IMR-90 (cell line): ENCODE data around the gene ABCB10. TPM values are rescaled to one million over a fixed set of nuclear protein-coding genes. Genes with fewer than 3 reads are reported as not detected.

Source experiments
- ATAC-seq: fragments of 200-7000 bp; cut with Tn5 transposase; 2 replicates; pipeline ENCODE4 v1.9.1; 2020; ENCODE audit warnings: low read depth, mild to moderate bottlenecking, moderate library complexity
- BruUV-seq: library from RNA; stranded (reverse); fragments of 400-500 nt; replicated peaks from 2 replicates; lab custom pipeline; 2021; lab: Mats Ljungman, UMichigan
- CTCF ChIA-PET: fragments of 300-600 bp; formaldehyde crosslinking; extraction: SDS; loops from one replicate; lab custom pipeline; 2021; ENCODE audit warnings: antibody characterized with exemption; lab: Yijun Ruan, JAX
- POLR2A ChIA-PET: fragments of 300-600 bp; sonication (Branson Sonifier 250); formaldehyde crosslinking; loops from one replicate; lab custom pipeline; 2022; ENCODE audit warnings: antibody characterized with exemption; ENCODE audit not compliant: unreplicated experiment; lab: Charles Lee
- DNase-seq: peaks from one replicate; pipeline ENCODE4 v3.0.0; 2013
- H2AFZ ChIP-seq: replicated peaks from 2 replicates; pipeline ENCODE3; 2013; ENCODE audit warnings: low read length, mild to moderate bottlenecking; ENCODE audit not compliant: poor library complexity
- H2AK5ac ChIP-seq: 2 replicates; pipeline ENCODE4 v1.6.1; 2013; ENCODE audit warnings: low read depth, low read length, inconsistent platforms
- H2AK9ac ChIP-seq: replicated peaks from 2 replicates; pipeline ENCODE3; 2013; ENCODE audit warnings: mild to moderate bottlenecking, low read depth, low read length, moderate library complexity; ENCODE audit not compliant: poor library complexity
- H2BK120ac ChIP-seq: 2 replicates; pipeline ENCODE4 v1.6.1; 2013; ENCODE audit warnings: low read depth, low read length, inconsistent platforms
- H2BK15ac ChIP-seq: 3 replicates; pipeline ENCODE4 v1.6.1; 2013; ENCODE audit warnings: low read depth, low read length, inconsistent platforms
- H2BK20ac ChIP-seq: 2 replicates; pipeline ENCODE4 v1.6.1; 2013; ENCODE audit warnings: low read depth, mild to moderate bottlenecking, inconsistent platforms, low read length, moderate library complexity
- H2BK5ac ChIP-seq: 2 replicates; pipeline ENCODE4 v1.6.1; 2013; ENCODE audit warnings: mild to moderate bottlenecking, low read depth, low read length, inconsistent platforms; ENCODE audit not compliant: poor library complexity, severe bottlenecking
- H3K14ac ChIP-seq: replicated peaks from 2 replicates; pipeline ENCODE4 v1.6.1; 2013; ENCODE audit warnings: low read depth, low read length, inconsistent platforms
- H3K18ac ChIP-seq: 2 replicates; pipeline ENCODE4 v1.6.1; 2013; ENCODE audit warnings: low read depth, low read length, control low read depth
- H3K23ac ChIP-seq: 2 replicates; pipeline ENCODE4 v1.6.1; 2013; ENCODE audit warnings: low read depth, low read length, inconsistent platforms
- H3K27ac ChIP-seq: 2 replicates; pipeline ENCODE4 v1.5.1; 2013; ENCODE audit warnings: mild to moderate bottlenecking, control low read depth, low read length; ENCODE audit not compliant: insufficient read depth
- H3K27me3 ChIP-seq: 2 replicates; pipeline ENCODE4 v1.6.1; 2013; ENCODE audit warnings: low read length; ENCODE audit not compliant: control insufficient read depth, insufficient read depth
- H3K36me3 ChIP-seq: 2 replicates; pipeline ENCODE4 v1.6.1; 2013; ENCODE audit warnings: low read length, mixed read lengths; ENCODE audit not compliant: control insufficient read depth, insufficient read depth
- H3K4ac ChIP-seq: 2 replicates; pipeline ENCODE4 v1.6.1; 2013; ENCODE audit warnings: low read depth, low read length, inconsistent platforms
- H3K4me1 ChIP-seq: 2 replicates; pipeline ENCODE4 v1.6.1; 2013; ENCODE audit warnings: low read length, mixed read lengths; ENCODE audit not compliant: control insufficient read depth, insufficient read depth
- H3K4me2 ChIP-seq: 2 replicates; pipeline ENCODE4 v1.6.1; 2013; ENCODE audit warnings: low read depth, mild to moderate bottlenecking, control low read depth, low read length, moderate library complexity
- H3K4me3 ChIP-seq: 2 replicates; pipeline ENCODE4 v1.5.1; 2013; ENCODE audit warnings: low read depth, mild to moderate bottlenecking, control low read depth, low read length, moderate library complexity; ENCODE audit not compliant: insufficient read depth
- H3K56ac ChIP-seq: 2 replicates; pipeline ENCODE4 v1.6.1; 2013; ENCODE audit warnings: low read length, inconsistent platforms; ENCODE audit not compliant: insufficient read depth; ENCODE audit errors: extremely low read depth
- H3K79me1 ChIP-seq, 2 experiments: 2 replicates each; pipeline ENCODE4 v1.6.1; 2013; ENCODE audit warnings: low read length in 2 of 2, inconsistent platforms in 1 of 2, low read depth in 1 of 2
- H3K9ac ChIP-seq: 2 replicates; pipeline ENCODE4 v1.6.1; 2013; ENCODE audit warnings: low read depth, low read length, control low read depth
- H3K9me1 ChIP-seq: 2 replicates; pipeline ENCODE4 v1.6.1; 2013; ENCODE audit warnings: low read length, inconsistent platforms; ENCODE audit not compliant: insufficient read depth
- H3K9me3 ChIP-seq: 2 replicates; pipeline ENCODE4 v1.6.1; 2013; ENCODE audit warnings: low read length; ENCODE audit not compliant: control insufficient read depth, insufficient read depth
- H4K20me1 ChIP-seq: 2 replicates; pipeline ENCODE4 v1.6.1; 2013; ENCODE audit warnings: low read length, inconsistent platforms; ENCODE audit not compliant: insufficient read depth
- H4K5ac ChIP-seq: 2 replicates; pipeline ENCODE4 v1.6.1; 2013; ENCODE audit warnings: mild to moderate bottlenecking, low read depth, low read length, control low read depth
- H4K8ac ChIP-seq, 2 experiments: 2 replicates each; pipeline ENCODE4 v1.6.1; 2013; ENCODE audit warnings: low read depth in 2 of 2, low read length in 2 of 2, control low read depth in 1 of 2, inconsistent platforms in 1 of 2
- H4K91ac ChIP-seq: 2 replicates; pipeline ENCODE4 v1.6.1; 2013; ENCODE audit warnings: low read depth, low read length, inconsistent platforms; ENCODE audit not compliant: insufficient read depth
- BHLHE40 ChIP-seq: fragments of 150-350 bp; IDR thresholded peaks from 2 replicates; pipeline ENCODE4 v1.6.1; 2016; ENCODE audit warnings: mild to moderate bottlenecking, low read depth, low read length
- CEBPB ChIP-seq: IDR thresholded peaks from 2 replicates; pipeline ENCODE4 v1.6.1; 2012; ENCODE audit warnings: low read depth, low read length, improper control_type of control experiment
- CHD1 ChIP-seq: IDR thresholded peaks from 2 replicates; pipeline ENCODE4 v1.6.1; 2012; ENCODE audit warnings: low read depth, low read length, improper control_type of control experiment
- CTCF ChIP-seq: conservative IDR thresholded peaks from 2 replicates; pipeline ENCODE4 v1.5.1; 2012; ENCODE audit warnings: mild to moderate bottlenecking, low read depth, low read length, improper control_type of control experiment
- ELK1 ChIP-seq: fragments of 150-350 bp; IDR thresholded peaks from 2 replicates; pipeline ENCODE4 v1.6.1; 2016; ENCODE audit warnings: low read depth, mild to moderate bottlenecking, low read length, moderate library complexity, borderline replicate concordance
- FOS ChIP-seq: fragments of 150-350 bp; IDR thresholded peaks from 2 replicates; pipeline ENCODE4 v1.6.1; 2016; ENCODE audit warnings: low read depth, low read length
- MAFK ChIP-seq: IDR thresholded peaks from 2 replicates; pipeline ENCODE4 v1.6.1; 2012; ENCODE audit warnings: low read depth, low read length, improper control_type of control experiment
- MAZ ChIP-seq: IDR thresholded peaks from 2 replicates; pipeline ENCODE4 v1.6.1; 2012; ENCODE audit warnings: low read depth, mild to moderate bottlenecking, low read length, improper control_type of control experiment, moderate library complexity, borderline replicate concordance
- MXI1 ChIP-seq: IDR thresholded peaks from 2 replicates; pipeline ENCODE4 v1.6.1; 2012; ENCODE audit warnings: low read depth, mild to moderate bottlenecking, low read length, moderate library complexity, borderline replicate concordance
- NFE2L2 ChIP-seq: fragments of 150-350 bp; IDR thresholded peaks from 2 replicates; pipeline ENCODE4 v1.6.1; 2016; ENCODE audit warnings: low read depth, mild to moderate bottlenecking, low read length
- POLR2A ChIP-seq: IDR thresholded peaks from 2 replicates; pipeline ENCODE4 v1.6.1; 2012; ENCODE audit warnings: mild to moderate bottlenecking, low read depth, low read length
- RAD21 ChIP-seq: IDR thresholded peaks from 2 replicates; pipeline ENCODE4 v1.6.1; 2012; ENCODE audit warnings: low read length, improper control_type of control experiment
- RCOR1 ChIP-seq: IDR thresholded peaks from 2 replicates; pipeline ENCODE4 v1.6.1; 2012; ENCODE audit warnings: mild to moderate bottlenecking, low read length, improper control_type of control experiment; ENCODE audit not compliant: insufficient replicate concordance
- RFX5 ChIP-seq: IDR thresholded peaks from 2 replicates; pipeline ENCODE4 v1.8.0; 2012; ENCODE audit warnings: low read depth, mild to moderate bottlenecking, low read length, moderate library complexity
- SMC3 ChIP-seq: fragments of 150-350 bp; IDR thresholded peaks from 2 replicates; pipeline ENCODE4 v1.6.1; 2016; ENCODE audit warnings: low read depth, mild to moderate bottlenecking, antibody characterized with exemption, low read length, moderate library complexity
- USF2 ChIP-seq: fragments of 150-350 bp; IDR thresholded peaks from 2 replicates; pipeline ENCODE4 v1.6.1; 2017; ENCODE audit warnings: mild to moderate bottlenecking, antibody characterized with exemption, low read length, low read depth
- WGBS, 2 experiments: methylation state at CpG; one replicate each; pipeline versions ENCODE4 v1.1.5 to v1.1.7; 2013; ENCODE audit warnings: missing lambda C conversion rate in 2 of 2; ENCODE audit not compliant: insufficient read length in 1 of 2; ENCODE audit errors: extremely low coverage in 2 of 2; 5-methylcytosine and 5-hydroxymethylcytosine counted together
- dilution Hi-C: fragments of 300-500 bp; cut with HindIII; formaldehyde crosslinking; loops from one replicate; pipeline ENCODE4 v1.14.3; 2018; ENCODE audit warnings: low sequenced_read_pairs; ENCODE audit not compliant: unreplicated experiment
- in situ Hi-C: fragments of 300-500 bp; cut with MboI; formaldehyde crosslinking; loops from 3 replicates; pipeline ENCODE4 v1.14.3; 2019; ENCODE audit warnings: low sequenced_read_pairs, inconsistent platforms, mixed read lengths
- intact Hi-C: fragments of 100-400 bp; cut with micrococcal nuclease; formaldehyde crosslinking; loops from 2 replicates; pipeline ENCODE4 v1.10.0; 2022
- polyA plus RNA-seq, 3 experiments: library from polyadenylated mRNA; depleted of rRNA; stranded (reverse); fragments of >200 nt; gene quantifications; 2 replicates each; pipeline ENCODE4 v1.2.3, GENCODE V29; 2012; ENCODE audit warnings: low replicate concordance in 1 of 3
- total RNA-seq: library from RNA; depleted of rRNA; stranded (reverse); fragments of >200 nt; gene quantifications from 2 replicates; pipeline ENCODE4 v1.2.3, GENCODE V29; 2012

ABCB10 gene
- total and polyA plus RNA-seq, 2 of the 4 experiments (the other 2 are of a cell fraction) = 6.5 to 10.9 TPM

- CTCF ChIA-PET = no interaction called here
- H3K4me1 ChIP-seq = peaks cover 11% of the 10 kb centered on the region
Measured at GRCh38 chr1:229552732-229553131, 5.8 kb downstream of the ABCB10 start.

More at GRCh38 chr1:229552732-229553131, 5.8 kb downstream of the ABCB10 start:
- no peaks in the 10 kb centered on the region for H3K36me3 ChIP-seq
- dilution Hi-C loops (no loop called here), intact Hi-C loops (no loop called here), in situ Hi-C loops (no loop called here)
- H3K56ac ChIP-seq = no peak overlapping the region
- H2BK20ac ChIP-seq = no peak overlapping the region
- BruUV-seq = no TSS peak
- no peak for TF ChIP-seq POLR2A
- no peak for TF ChIP-seq CEBPB
- no peak for TF ChIP-seq CHD1
- no peak for TF ChIP-seq BHLHE40
- no peak for TF ChIP-seq RFX5
- TF ChIP-seq MAZ = no peak
- TF ChIP-seq SMC3 = no peak
- TF ChIP-seq MAFK = no peak
- TF ChIP-seq ELK1 = no peak
- TF ChIP-seq CTCF = no peak
- no peak for TF ChIP-seq RCOR1
- TF ChIP-seq MXI1 = no peak
- TF ChIP-seq FOS = no peak
- no peak for TF ChIP-seq RAD21
- no peak for TF ChIP-seq USF2
- no peak for TF ChIP-seq NFE2L2
- H3K79me1 ChIP-seq = peaks cover 42 to 69% of the 10 kb centered on the region in 2 experiments
- no peak overlapping the region for H3K14ac ChIP-seq
- H2BK15ac ChIP-seq = no peak overlapping the region
- H4K91ac ChIP-seq = no peak overlapping the region
- H4K20me1 ChIP-seq = peaks cover 10% of the 10 kb centered on the region; the same call in 1 of the 2 replicates
- H2AK5ac ChIP-seq = no peak overlapping the region
- H3K9ac ChIP-seq = no peak overlapping the region
- no peak overlapping the region for H2BK5ac ChIP-seq
- WGBS, 2 experiments = no CpG with 5 or more reads among the region's 5 CpGs
- H3K27ac ChIP-seq = no peak overlapping the region
- no peak overlapping the region for H3K4ac ChIP-seq
- H2AK9ac ChIP-seq = no peak overlapping the region
- H3K4me2 ChIP-seq = no peak overlapping the region
- POLR2A ChIA-PET = no interaction called here
- H2BK120ac ChIP-seq = no peak overlapping the region
- no peak overlapping the region for H3K4me3 ChIP-seq
- DNase-seq (no peak), ATAC-seq (no peak)
- H3K27me3 ChIP-seq = no peaks in the 10 kb centered on the region
- H3K23ac ChIP-seq = no peak overlapping the region
- H3K9me1 ChIP-seq = peaks cover 5% of the 10 kb centered on the region; the same call in 1 of the 2 replicates
- no peak overlapping the region for H4K8ac ChIP-seq
- H4K5ac ChIP-seq = no peak overlapping the region
- H3K9me3 ChIP-seq = no peaks in the 10 kb centered on the region
- no peak overlapping the region for H3K18ac ChIP-seq
- H2AFZ ChIP-seq = no peak overlapping the region
